Stimulated activated CD8-positive, alpha-beta memory T cell treated with anti-CD3 and anti-CD28 coated beads, Interleukin-15, amount 100 ng/mL, for 48 hours (primary cell): ENCODE data around the gene GLDC.
"Not testable (repeated sequence)": the region's sequence is repeated elsewhere in the genome, so short reads cannot be mapped to it uniquely, and the experiment has no call there.

Experiments used
- DNase-seq, 2 donors: peaks; one replicate each; pipeline ENCODE4 v3.0.0-alpha.2; 2020; ENCODE audit warnings: low read depth in 2 of 2

The GLDC gene

DNA sequence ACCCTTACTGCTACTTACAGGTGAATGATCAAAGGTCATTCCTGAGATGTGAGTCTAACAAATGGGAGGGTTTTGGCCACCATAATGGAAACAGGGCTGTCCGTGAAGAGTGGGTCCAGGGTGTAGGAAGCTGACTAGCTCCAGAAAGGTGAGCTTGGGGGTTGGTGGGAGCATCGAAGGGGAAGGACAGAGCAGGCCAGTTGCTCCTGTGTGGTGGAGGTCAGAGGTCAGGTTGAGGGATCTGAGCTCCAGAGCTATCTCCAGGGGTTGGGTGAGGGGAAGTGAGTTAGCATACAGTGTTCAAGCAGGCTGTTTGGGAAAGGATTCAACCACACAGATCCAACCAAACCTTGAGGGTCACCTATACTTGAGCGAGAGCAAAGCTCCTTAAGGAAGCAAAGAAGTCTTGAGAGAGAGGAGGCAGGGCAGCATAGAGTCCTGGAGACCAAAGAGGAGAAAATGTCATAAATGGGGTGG is 18.7 kb upstream of the GLDC start:
- no peak for DNase-seq

DNA sequence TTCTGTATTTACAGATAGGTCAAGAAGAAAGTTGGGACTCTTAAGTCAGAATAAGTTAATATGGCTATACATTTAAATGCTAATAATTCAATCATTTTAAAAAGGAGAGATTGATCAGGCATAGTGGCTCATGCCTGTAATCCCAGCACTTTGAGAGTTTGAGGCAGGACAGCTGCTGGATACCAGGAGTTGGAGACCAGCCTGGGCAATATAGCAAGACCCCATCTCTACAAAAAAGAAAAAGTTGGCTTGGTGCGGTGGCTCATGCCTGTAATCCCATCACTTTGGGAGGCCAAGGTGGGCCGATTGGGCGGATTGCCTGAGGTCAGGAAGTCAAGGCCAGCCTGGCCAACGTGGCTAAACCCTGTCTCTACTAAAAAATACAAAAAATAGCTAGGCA is 15.0 kb upstream of the GLDC start:
- no peak for DNase-seq

DNA sequence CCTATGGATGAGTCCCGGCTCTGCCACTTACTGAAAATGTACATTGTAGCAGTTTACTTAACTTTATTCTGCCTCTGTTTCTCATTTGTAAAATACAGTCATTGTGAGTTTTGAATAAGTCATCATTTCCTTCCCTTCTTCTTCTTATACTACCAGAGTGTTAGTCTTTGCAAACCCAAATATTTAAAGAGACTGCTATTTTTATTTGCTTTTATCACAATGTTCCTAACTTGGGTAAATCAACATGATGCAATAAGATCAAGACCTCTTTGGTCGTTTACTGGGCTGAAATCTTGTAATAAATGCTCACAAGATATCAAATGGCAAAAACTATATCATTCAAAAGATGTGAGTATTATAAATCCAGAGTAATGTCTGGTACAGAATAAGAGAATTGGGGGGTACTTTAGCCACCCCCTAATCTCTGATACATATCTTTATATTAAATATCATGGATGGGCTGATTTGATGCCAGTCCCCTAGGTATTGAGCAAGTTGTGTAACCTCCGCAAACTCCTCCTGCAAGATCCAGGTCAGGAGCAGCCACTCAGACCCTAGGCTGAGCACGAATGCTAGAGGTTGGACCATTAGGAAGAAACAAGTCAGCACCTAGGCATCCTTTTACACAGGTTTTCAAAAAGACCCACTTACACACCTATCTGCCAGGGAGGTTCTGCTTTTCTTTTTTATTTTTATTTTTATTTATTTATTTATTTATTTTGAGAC is 13.3 kb upstream of the GLDC start:
- DNase-seq: no peak

DNA sequence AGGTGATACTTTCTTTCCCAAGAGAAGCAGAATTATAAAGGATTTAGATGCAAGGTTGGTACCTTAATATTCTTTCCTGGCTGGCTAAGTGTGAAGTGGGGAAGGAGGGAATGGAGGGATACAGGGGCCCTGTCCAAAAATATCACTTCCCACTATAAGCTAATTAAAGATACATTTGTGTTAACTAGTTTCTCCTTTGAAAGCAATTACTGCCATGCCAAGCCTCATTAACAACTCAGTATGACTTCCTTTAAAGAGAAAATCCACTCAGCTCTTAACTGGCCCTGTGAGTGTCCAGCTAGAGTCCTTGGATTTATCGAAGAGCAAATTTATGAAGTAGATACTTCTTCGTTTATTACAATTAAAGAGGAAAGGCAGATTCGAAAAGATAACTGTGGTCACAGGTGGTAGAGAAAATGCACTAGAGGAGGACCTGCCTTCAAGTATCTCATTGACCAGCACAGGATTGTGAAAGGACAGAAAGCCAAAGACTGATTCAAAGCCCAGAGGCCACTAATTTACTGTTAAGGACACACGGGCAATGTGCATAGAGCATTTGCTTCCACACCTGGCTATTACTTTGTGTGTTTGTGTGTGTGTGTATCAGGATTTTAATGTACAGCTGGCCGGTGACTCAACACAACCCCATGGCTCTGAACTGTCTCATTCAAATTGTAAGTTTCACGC is 11.2 kb upstream of the GLDC start:
- no peak for DNase-seq

DNA sequence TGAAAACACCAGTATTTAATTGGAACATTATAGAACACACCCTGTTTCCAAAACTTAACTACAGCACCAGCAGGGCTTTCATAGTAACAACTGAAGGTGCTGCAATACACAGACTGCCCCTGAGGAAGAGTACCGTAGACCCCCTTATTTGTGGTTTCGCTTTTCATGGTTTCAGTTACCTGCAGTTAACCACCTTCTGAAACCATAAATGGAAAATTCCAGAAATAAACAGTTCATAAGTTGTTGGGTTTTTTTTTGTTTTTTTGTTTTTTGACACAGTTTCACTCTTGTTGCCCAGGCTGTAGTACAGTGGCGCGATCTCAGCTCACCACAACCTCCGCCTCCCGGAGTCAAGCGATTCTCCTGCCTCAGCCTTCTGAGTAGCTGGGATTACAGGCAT is 9.5 kb upstream of the GLDC start:
- no peak for DNase-seq

DNA sequence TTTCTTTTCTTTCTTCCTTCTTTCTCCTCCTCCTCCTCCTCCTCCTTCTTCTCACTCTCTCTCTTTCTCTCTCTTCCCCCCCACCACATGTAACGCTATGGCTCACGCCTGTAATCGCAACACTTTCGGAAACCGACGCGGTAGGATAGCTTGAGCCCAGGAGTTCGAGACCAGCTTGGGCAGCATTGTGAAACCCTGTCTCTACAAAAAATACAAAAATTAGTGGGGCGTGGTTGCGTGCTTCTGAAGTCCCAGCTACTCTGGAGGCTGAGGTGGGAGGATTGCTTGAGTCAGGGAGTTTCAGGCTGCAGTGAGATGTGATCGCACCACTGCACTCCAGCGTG is 736 bp upstream of the GLDC start:
- no peak for DNase-seq

DNA sequence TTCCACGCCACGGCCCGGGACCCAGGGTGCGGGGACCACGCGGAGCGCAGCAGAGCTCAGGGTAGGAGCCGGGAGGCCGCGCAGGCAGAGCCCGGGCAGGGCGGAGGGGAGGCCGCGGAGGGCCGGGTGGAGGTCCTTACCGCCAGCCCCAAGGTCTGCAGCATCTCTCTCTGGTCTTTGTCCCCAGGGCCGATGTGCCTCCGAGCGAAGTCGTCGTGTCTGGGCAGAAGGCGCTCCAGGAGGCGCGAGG is 499 bp downstream of the GLDC start:
- DNase-seq: not testable (repeated sequence)

DNA sequence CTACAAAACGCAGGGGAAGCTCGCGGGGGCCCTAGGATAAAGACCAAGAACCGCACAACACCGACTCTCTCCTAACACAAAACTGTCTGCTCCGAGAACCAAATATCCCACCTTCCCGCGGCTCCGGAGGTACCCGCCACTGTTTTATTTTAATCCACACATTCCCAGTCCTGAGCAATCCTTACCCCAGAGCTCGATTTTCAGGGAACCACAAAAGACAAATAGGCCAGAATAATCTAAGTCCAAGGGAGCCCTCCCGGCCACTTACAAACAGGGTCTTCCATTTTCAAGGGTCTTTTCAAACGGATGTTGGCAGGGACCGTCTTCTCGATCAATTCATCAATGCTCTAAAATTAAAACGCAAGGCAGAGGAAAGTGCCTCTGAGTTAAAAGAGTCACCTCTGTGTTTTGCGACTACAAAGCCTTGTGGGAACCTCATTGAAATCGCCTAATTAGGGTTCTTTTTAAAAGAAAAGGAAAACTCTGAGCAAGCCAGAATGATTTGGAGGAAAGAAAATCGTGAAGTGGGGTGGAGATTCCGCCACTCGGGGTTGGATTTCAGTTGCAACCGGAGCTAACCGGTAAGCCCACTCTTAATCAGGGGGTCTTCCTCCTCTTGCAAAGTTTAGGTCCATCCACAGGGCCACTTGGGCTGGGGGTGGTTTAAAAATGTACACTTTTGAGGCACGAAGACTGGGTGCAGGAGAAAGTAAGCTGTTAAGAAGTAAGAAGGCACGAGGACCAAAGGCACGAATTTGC is 1.0 kb downstream of the GLDC start:
- DNase-seq: no peak

DNA sequence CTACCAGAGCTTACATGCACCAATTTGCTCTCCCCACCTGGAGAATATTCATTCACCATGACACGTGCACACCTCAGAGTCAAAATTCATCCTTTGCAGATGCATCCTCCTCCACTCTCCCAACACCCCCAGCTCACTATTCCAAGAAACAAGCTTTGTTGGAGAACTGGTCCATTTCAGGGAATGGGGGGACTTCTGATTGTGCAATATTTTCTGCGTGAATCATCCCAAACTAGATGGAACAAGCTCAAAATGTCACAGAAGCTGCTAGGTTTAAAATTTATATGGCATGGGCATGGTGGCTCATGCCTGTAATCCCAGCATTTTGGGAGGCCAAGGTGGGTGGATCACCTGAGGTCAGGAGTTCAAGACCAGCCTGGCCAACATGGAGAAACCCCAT is 3.6 kb downstream of the GLDC start:
- DNase-seq: no peak

DNA sequence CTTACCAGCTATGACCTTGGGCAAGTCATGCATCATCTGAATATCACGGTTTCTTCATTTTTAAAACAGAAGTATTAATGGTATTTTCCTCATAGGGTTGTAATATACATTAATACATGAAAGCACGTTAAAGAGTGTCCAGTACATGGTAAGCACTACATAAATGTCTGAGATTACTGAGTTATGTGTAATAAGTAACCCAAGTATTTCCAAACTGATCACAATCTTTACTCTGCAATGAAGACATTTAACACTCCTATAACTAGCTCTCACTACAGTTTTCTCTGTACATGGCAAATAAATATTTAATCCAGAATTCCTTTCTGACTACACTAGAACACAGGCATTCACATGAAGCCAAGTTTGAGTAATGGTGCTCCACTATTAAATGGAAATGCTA is 4.0 kb downstream of the GLDC start:
- DNase-seq: no peak

DNA sequence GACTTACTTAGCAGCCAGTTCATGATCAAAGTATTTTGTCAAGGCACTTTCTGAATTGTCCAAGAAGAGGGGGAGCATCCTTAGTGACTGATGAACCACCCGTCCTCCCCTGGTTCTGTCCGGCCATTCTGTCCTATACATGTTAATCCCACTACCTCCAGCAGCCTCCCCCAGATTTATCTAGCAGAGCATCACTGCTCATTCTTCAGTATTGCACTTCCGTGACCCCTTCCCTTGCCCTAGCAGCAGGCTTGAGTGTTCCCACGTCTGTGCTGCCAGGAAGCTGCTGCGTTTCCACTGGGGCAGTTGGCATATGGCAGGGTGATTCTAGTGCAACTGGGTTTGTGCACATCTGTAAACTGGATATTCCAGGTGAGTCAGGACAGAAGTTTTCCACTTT is 4.5 kb downstream of the GLDC start:
- no peak for DNase-seq

DNA sequence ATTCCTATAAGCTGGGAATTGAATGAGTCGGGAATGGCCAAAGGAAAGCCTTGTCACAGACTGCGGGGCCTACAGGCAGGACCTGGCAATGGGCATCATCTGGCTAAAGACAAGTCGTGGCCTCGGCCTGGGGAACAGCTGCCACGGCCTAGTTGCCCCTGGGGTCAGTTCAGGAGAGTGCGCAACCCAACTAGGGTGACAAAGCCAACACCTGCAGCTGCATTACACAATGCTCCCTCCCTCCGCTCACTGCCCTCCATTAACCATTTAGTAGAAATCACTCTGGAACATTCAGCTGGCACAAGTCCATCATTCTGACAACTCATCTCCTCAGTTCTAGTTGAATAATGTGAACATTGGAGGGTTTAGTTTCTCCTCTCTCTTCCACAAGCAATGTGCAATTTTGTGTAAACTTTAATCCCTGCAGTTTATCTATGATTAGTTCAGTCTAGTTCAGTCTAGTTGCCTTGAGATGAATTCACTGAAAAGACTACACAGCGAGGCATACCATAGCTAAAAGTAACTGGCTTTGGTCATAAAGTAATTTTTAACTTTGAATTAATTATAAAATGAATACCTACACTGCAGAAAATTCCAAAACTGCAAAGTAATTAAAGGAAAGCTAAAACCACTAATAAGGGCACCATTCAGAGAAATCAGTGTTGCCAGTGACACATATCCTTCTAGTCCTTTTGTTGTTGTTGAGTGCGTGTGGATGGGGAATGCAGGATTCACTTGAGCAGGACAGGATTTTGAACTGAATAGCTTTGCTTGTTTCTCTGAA is 5.1 kb downstream of the GLDC start:
- DNase-seq: no peak

DNA sequence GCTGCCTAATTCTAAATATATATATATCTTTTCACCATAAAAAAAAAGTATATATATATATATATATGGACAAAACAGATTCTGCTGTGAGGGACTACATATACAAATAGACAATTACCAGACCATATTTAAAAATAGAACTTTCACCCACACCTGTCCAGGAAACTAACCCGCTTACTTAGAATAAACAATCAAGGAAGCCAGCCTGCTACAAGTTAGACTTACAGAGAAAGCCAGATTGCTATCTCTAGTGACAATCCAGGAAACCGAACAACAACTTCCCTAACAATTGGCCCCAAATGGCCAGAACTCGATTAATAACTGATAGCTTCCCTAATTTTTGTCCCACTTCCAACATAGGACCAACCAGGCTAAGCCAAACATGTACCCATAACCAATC is 5.9 kb downstream of the GLDC start:
- DNase-seq: no peak

DNA sequence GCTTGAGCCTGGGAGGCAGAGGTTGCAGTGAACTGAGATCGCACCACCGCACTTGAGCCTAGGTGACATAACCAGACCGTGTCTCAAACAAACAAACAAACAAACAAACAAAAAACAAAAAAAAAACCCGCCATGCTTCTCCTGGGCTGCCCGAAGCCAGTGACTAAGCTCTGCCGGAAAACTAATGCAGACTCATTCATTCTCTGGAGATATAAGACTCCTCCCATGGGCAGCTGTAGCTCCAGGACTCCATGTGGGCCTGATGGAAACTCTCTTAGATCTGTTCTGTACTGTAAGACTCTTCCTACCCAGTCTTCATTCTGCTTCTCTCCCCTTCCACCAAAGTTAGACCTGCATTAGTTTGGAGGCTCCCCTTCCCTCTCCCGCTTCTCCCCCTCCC is 11.1 kb downstream of the GLDC start:
- DNase-seq: no peak

DNA sequence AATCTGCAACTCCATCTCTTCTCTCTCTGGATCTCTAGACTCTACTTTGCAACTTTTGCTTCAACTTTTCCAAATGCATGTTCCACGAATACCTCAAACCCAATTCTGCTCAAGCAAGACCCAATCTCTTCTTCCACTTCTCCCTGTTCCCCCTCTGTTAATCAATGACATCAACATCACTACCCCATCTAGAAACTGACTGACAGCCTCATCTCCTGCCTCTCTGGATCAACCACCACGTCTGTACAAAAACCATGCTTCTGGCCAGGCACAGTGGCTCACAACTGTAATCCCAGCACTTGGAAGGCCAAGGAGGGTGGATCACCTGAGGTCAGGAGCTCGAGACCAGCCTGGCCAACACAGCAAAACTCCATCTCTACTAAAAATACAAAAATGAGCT is 12.2 kb downstream of the GLDC start:
- DNase-seq: no peak

DNA sequence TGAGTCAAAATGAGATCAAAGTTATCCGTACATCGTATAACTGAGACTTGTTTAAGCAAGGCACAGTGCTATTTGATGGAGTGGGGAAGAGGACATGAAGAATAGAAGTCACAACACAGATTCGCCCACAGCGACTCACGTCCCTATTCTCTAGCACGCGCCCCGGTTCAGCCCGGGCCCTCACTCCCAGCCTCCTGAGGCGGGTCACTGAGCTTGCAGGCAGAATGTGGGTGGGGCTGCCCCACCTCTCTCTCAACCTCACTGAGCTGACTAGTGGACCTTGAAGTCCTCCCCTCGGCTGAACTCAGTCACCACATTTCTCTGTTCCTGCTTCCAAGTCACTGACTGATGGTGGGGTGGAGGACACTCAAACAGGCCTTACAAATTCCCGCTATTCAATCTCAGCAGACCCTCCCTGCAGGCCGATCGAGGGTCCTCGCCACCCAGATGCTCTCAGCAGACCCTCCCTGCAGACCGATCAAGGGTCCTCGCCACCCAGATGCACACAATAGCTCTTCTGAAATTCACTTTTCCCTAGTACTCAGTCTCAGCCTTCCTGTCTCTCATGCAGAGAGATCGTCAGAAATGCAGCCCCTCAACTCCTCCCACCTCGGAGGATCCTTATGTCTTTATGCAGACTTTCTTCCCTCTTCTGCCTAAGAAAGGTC is 12.9 kb downstream of the GLDC start:
- DNase-seq: no peak

DNA sequence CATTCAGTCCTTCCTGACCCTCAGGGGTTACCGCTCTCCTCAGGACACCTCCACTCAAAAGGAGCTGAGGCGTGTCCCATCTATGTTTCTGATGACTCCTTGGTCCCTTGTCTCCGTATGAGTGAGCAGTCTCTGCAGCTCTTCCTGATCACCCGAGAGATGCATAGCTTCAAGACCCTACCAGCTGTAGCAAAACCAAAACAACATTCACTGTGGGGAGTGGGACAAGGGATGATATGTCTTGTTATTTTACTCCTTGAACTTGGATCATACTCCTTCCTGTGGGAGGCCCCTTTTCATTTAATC is 14.4 kb downstream of the GLDC start:
- no peak for DNase-seq

DNA sequence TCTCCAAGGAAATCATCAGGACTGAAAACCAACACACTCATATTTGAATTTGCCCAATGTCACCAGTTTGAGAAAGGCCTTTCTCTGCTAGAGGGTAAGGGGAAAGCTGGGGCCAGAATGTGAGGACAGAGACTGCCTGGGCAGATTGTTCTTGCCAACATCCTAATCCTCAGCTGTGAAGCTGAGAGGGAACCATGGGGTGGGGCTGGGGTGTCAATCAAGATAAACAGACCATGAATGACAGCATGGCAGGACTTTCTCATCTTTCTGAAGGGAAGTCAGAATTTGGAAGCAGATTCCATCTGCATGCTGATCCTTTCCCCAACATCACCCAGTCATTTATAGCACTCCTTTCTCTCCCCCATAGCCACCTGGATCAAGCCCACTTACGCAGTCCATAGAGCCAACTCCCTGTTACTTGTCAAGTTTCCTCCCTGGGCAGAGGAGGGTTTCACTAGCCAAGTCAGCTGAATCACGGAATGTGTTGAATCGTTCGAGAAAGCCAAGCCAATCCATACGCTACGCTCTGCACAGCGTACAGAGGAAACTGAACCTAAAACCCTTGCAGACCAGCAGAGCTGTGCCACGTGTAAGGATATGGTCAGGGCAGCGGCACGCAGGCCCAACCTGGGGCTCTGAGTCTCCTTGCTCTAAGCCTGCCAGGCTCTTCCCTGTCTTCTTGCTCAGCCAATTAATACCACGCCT is 14.9 kb downstream of the GLDC start:
- DNase-seq: no peak

DNA sequence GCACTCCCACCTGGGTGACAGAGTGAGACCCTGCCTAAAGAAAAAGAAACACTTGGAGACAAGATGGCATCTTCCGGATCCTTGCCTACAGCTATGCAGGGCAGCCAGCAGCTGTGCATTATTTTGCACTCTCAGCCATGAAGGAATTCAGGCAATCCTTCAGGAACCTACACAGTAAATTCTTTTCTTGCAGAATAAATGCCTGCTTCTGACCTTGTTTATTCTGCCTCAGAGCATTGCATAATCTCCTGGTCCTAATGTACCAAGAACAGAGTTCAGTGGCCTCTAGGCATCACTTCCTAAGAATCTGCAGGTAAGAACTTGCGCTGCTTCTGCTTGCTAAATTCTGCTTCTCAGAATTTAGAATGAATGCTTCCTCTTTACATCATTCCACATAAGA is 16.8 kb downstream of the GLDC start:
- DNase-seq: no peak

DNA sequence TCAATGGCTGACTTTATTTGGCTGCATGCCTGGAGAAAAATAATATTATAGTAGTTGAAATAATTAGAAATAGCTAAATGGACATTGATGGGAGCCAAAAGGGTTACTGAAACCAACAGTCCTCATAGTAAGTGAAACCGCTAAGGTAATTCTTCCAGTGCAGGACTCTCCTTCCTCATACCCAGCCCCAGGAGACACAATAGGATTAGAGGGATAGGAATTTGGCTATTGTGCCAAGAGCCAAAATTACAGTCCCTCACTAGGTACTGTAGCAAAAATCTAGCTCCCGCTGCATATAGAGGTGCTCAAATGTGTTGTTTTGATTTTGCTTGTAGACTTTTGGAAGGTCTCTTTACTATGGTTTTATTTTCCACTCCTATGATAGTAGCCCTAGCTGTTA is 20.2 kb downstream of the GLDC start:
- no peak for DNase-seq

DNA sequence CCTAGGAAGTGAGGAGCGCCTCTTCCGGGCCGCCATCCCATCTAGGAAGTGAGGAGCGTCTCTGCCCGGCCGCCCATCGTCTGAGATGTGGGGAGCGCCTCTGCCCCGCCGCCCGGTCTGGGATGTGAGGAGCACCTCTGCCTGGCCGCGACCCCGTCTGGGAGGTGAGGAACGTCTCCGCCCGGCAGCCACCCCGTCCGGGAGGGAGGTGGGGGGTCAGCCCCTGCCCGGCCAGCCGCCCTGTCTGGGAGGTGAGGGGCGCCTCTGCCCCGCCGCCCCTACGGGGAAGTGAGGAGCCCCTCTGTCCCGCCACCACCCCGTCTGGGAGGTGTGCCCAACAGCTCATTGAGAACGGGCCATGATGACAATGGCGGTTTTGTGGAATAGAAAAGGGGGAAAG is 22.7 kb downstream of the GLDC start:
- DNase-seq: not testable (repeated sequence)

DNA sequence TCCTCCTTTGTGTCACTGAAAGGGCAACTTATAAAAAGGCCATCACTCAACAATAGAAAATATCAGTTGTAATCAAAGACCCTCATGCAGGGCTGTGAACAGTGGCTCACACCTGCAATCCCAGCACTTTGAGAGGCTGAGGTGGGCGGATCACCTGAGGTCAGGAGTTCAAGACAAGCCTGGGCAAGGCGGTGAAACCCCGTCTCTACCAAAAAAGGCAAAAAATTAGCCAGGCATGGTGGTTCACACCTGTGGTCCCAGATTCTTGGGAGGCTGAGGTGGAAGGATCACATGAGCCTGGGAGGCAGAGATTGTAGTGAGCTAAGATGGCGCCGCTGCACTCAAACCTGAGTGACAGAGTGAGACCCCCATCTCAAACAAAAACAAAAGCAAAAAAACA is 24.7 kb downstream of the GLDC start:
- DNase-seq: no peak
